ENCODE results near the gene PCBP3.

The PCBP3 gene

DNA sequence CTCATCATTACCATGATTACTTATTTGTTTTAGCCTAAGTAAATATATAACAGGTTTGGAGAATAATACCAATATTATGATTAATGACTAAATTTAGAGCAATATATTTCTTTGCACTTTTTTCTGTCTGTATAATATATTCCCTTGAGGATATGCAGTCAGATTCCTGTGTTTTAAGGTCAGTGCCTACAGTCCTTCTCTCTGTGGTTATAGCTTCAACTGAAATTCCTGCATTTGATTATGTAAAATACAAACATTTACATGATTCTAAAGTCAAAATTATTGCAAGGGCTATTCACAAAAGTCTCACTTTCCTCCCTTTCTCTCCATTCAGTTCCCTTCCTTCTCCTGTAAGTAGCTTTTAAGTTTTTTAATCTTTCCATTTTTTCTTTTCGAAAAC, 195.1 kb downstream of the PCBP3 start:
- Histone ChIP-seq H3K27me3 (ENCODE audit: low read length) (no peaks in the 10 kb centered on the region), H2AFZ (ENCODE audit: low read depth, low read length, severe bottlenecking) (no peak overlapping the region), H3K79me2 (ENCODE audit: insufficient read depth, low read length) (no peaks in the 10 kb centered on the region), H3K4me2 (ENCODE audit: low read depth, low read length, poor library complexity, severe bottlenecking) (no peak overlapping the region), H3F3A (ENCODE audit: insufficient read depth) (no peaks in the 10 kb centered on the region), H3K9ac (ENCODE audit: low read length) (no peak overlapping the region), H3K4me3 (ENCODE audit: insufficient read depth, low read length, poor library complexity, severe bottlenecking) (no peak overlapping the region), H3K27ac (ENCODE audit: low read depth, low read length) (no peak overlapping the region), H3K9me3 (ENCODE audit: insufficient read depth, low read length) (no peaks in the 10 kb centered on the region), H3K36me3 (ENCODE audit: low read length) (no peaks in the 10 kb centered on the region), H4K20me1 (ENCODE audit: low read depth, low read length) (no peaks in the 10 kb centered on the region), H3K9me2 (replicated peaks; ENCODE audit: insufficient read depth, low read length) (no peaks in the 10 kb centered on the region)
- TF ChIP-seq, protein P1, sequence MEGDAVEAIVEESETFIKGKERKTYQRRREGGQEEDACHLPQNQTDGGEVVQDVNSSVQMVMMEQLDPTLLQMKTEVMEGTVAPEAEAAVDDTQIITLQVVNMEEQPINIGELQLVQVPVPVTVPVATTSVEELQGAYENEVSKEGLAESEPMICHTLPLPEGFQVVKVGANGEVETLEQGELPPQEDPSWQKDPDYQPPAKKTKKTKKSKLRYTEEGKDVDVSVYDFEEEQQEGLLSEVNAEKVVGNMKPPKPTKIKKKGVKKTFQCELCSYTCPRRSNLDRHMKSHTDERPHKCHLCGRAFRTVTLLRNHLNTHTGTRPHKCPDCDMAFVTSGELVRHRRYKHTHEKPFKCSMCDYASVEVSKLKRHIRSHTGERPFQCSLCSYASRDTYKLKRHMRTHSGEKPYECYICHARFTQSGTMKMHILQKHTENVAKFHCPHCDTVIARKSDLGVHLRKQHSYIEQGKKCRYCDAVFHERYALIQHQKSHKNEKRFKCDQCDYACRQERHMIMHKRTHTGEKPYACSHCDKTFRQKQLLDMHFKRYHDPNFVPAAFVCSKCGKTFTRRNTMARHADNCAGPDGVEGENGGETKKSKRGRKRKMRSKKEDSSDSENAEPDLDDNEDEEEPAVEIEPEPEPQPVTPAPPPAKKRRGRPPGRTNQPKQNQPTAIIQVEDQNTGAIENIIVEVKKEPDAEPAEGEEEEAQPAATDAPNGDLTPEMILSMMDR (IDR thresholded peaks at IDR 0.05; ENCODE audit: insufficient read depth, low read length, poor library complexity, severe bottlenecking) = no peak
- TF ChIP-seq EZH2phosphoT487 (conservative IDR thresholded peaks at IDR 0.05; ENCODE audit: low read length) = no peak

DNA sequence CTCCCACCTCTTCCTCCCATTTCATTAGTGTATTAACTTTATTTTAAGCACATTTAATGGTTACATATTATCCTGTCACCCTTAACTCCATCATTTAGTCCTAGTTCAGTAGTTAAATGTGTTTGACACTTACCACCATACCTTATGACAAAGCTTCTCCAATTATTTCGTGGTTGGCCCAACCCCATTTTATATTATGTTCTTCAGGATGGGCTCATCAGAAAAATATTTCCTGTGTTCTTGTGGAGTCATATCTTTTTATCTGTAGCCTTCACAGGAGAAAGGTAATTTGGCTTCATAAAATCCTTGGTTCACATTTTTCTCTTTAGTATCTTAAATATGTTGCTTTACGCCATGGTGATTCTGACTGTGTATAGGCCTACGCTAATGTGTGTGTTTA, 195.7 kb downstream of the PCBP3 start:
- H3K9me3 ChIP-seq (ENCODE audit: insufficient read depth, low read length) = no peaks in the 10 kb centered on the region
- TF ChIP-seq, protein P1 (IDR thresholded peaks at IDR 0.05; ENCODE audit: insufficient read depth, low read length, poor library complexity, severe bottlenecking) = no peak
- no peak for TF ChIP-seq EZH2phosphoT487 (conservative IDR thresholded peaks at IDR 0.05; ENCODE audit: low read length)
- H3K9ac ChIP-seq (ENCODE audit: low read length) = no peak overlapping the region
- no peaks in the 10 kb centered on the region for H3K9me2 ChIP-seq (replicated peaks; ENCODE audit: insufficient read depth, low read length)
- H2AFZ ChIP-seq (ENCODE audit: low read depth, low read length, severe bottlenecking) = no peak overlapping the region
- no peaks in the 10 kb centered on the region for H3K36me3 ChIP-seq (ENCODE audit: low read length)
- H3K4me2 ChIP-seq (ENCODE audit: low read depth, low read length, poor library complexity, severe bottlenecking) = no peak overlapping the region
- H3K27me3 ChIP-seq (ENCODE audit: low read length) = no peaks in the 10 kb centered on the region
- no peak overlapping the region for H3K4me3 ChIP-seq (ENCODE audit: insufficient read depth, low read length, poor library complexity, severe bottlenecking)
- H3F3A ChIP-seq (ENCODE audit: insufficient read depth) = no peaks in the 10 kb centered on the region
- no peak overlapping the region for H3K27ac ChIP-seq (ENCODE audit: low read depth, low read length)
- H3K79me2 ChIP-seq (ENCODE audit: insufficient read depth, low read length) = no peaks in the 10 kb centered on the region
- H4K20me1 ChIP-seq (ENCODE audit: low read depth, low read length) = no peaks in the 10 kb centered on the region

GRCh38 chr21:45841033-45841432, 197.5 kb downstream of the PCBP3 start:
- no peak for TF ChIP-seq EZH2phosphoT487 (conservative IDR thresholded peaks at IDR 0.05; ENCODE audit: low read length)
- TF ChIP-seq, protein P1 (IDR thresholded peaks at IDR 0.05; ENCODE audit: insufficient read depth, low read length, poor library complexity, severe bottlenecking) = no peak
- Histone ChIP-seq H2AFZ (ENCODE audit: low read depth, low read length, severe bottlenecking) (no peak overlapping the region), H3K4me3 (ENCODE audit: insufficient read depth, low read length, poor library complexity, severe bottlenecking) (no peak overlapping the region), H3K27ac (ENCODE audit: low read depth, low read length) (no peak overlapping the region), H3K27me3 (ENCODE audit: low read length) (no peaks in the 10 kb centered on the region), H3K36me3 (ENCODE audit: low read length) (no peaks in the 10 kb centered on the region), H3K9me3 (ENCODE audit: insufficient read depth, low read length) (no peaks in the 10 kb centered on the region), H3K9me2 (replicated peaks; ENCODE audit: insufficient read depth, low read length) (no peaks in the 10 kb centered on the region), H3K79me2 (ENCODE audit: insufficient read depth, low read length) (no peaks in the 10 kb centered on the region), H3K9ac (ENCODE audit: low read length) (no peak overlapping the region), H3F3A (ENCODE audit: insufficient read depth) (no peaks in the 10 kb centered on the region), H4K20me1 (ENCODE audit: low read depth, low read length) (no peaks in the 10 kb centered on the region), H3K4me2 (ENCODE audit: low read depth, low read length, poor library complexity, severe bottlenecking) (no peak overlapping the region)

Measured in SU-DHL-6 (cell line).